Measurements from ENCODE around the gene DESI2. TPM values are rescaled to one million over a fixed set of nuclear protein-coding genes. Genes with fewer than 3 reads are reported as not detected.

Gene DESI2
- total RNA-seq, 1 donor from 2014 or later = 25.5 TPM

- DNase-seq (ENCODE audit: extremely low spot score in 2 of 2) = no peak
- Histone ChIP-seq H3K9me3 (no peaks in the 10 kb centered on the region), H3K27ac (no peak overlapping the region), H3K27me3 (no peaks in the 10 kb centered on the region), H3K4me3 (no peak overlapping the region), H3K36me3 (no peaks in the 10 kb centered on the region), H3K4me1 (no peaks in the 10 kb centered on the region)
- TF ChIP-seq POLR2A (IDR thresholded peaks at IDR 0.05) (no peak), CTCF (IDR thresholded peaks at IDR 0.05) (no peak), POLR2AphosphoS5 (IDR thresholded peaks at IDR 0.05; ENCODE audit: insufficient read depth in 1 of 2, low read depth in 1 of 2) (no peak)
- intact Hi-C loops (cut with DNase I) = no loop called here
Observed at GRCh38 chr1:244614879-244615278, 38.0 kb upstream of the DESI2 start.

- intact Hi-C loops (cut with DNase I) = no loop called here
- Histone ChIP-seq H3K27me3 (no peaks in the 10 kb centered on the region), H3K4me1 (no peaks in the 10 kb centered on the region), H3K9me3 (no peaks in the 10 kb centered on the region), H3K4me3 (no peak overlapping the region), H3K27ac (no peak overlapping the region), H3K36me3 (no peaks in the 10 kb centered on the region)
- DNase-seq (ENCODE audit: extremely low spot score in 2 of 2) = no peak
- TF ChIP-seq POLR2AphosphoS5 (IDR thresholded peaks at IDR 0.05; ENCODE audit: insufficient read depth in 1 of 2, low read depth in 1 of 2) (no peak), POLR2A (IDR thresholded peaks at IDR 0.05) (no peak), CTCF (IDR thresholded peaks at IDR 0.05) (no peak)
Observed at GRCh38 chr1:244615301-244615700, 37.6 kb upstream of the DESI2 start.

- Histone ChIP-seq H3K27ac (no peak overlapping the region), H3K27me3 (no peaks in the 10 kb centered on the region), H3K4me3 (no peak overlapping the region), H3K4me1 (no peaks in the 10 kb centered on the region), H3K9me3 (no peaks in the 10 kb centered on the region), H3K36me3 (no peaks in the 10 kb centered on the region)
- TF ChIP-seq POLR2A (IDR thresholded peaks at IDR 0.05) (no peak), POLR2AphosphoS5 (IDR thresholded peaks at IDR 0.05; ENCODE audit: insufficient read depth in 1 of 2, low read depth in 1 of 2) (no peak), CTCF (IDR thresholded peaks at IDR 0.05) (no peak)
- no peak for DNase-seq (ENCODE audit: extremely low spot score in 2 of 2)
- intact Hi-C loops (cut with DNase I) = no loop called here
Observed at GRCh38 chr1:244626709-244627108, 26.2 kb upstream of the DESI2 start.

GRCh38 chr1:244628789-244629188 is 24.1 kb upstream of the DESI2 start:
- H3K4me1 ChIP-seq = no peaks in the 10 kb centered on the region
- intact Hi-C loops (cut with DNase I) = no loop called here

GRCh38 chr1:244633140-244633539 is 19.8 kb upstream of the DESI2 start:
- Histone ChIP-seq H3K9me3 (no peaks in the 10 kb centered on the region), H3K27ac (no peak overlapping the region), H3K4me3 (no peak overlapping the region), H3K4me1 (no peaks in the 10 kb centered on the region), H3K36me3 (no peaks in the 10 kb centered on the region), H3K27me3 (no peaks in the 10 kb centered on the region)
- intact Hi-C loops (cut with DNase I) = no loop called here
- no peak for TF ChIP-seq POLR2AphosphoS5 (IDR thresholded peaks at IDR 0.05; ENCODE audit: insufficient read depth in 1 of 2, low read depth in 1 of 2)
- no peak for TF ChIP-seq CTCF (IDR thresholded peaks at IDR 0.05)
- no peak for TF ChIP-seq POLR2A (IDR thresholded peaks at IDR 0.05)
- no peak for DNase-seq (ENCODE audit: extremely low spot score in 2 of 2)

More at GRCh38 chr1:244628789-244629188, 24.1 kb upstream of the DESI2 start:
- no peak overlapping the region for H3K27ac ChIP-seq
- no peak for DNase-seq (ENCODE audit: extremely low spot score in 2 of 2)
- H3K9me3 ChIP-seq = no peaks in the 10 kb centered on the region
- H3K27me3 ChIP-seq = no peaks in the 10 kb centered on the region
- no peaks in the 10 kb centered on the region for H3K36me3 ChIP-seq
- TF ChIP-seq CTCF (IDR thresholded peaks at IDR 0.05) (no peak), POLR2AphosphoS5 (IDR thresholded peaks at IDR 0.05; ENCODE audit: insufficient read depth in 1 of 2, low read depth in 1 of 2) (no peak), POLR2A (IDR thresholded peaks at IDR 0.05) (no peak)
- no peak overlapping the region for H3K4me3 ChIP-seq
